HG02840 (cell line): ENCODE measurements around the gene NR1H2.
A peak's percentile ranks its signal among the peaks of the same experiment; 100 is the strongest.
"Not testable (repeated sequence)": the region's sequence is repeated elsewhere in the genome, so short reads cannot be mapped to it uniquely, and the experiment has no call there.

ENCODE experiments used
- ATAC-seq: cut with Tn5 transposase; IDR thresholded peaks from one replicate; pipeline ENCODE4 v1.9.1; 2021; ENCODE audit warnings: mild to moderate bottlenecking, moderate library complexity, moderate number of reproducible peaks; ENCODE audit not compliant: unreplicated experiment, low FRiP score

NR1H2 gene

DNA sequence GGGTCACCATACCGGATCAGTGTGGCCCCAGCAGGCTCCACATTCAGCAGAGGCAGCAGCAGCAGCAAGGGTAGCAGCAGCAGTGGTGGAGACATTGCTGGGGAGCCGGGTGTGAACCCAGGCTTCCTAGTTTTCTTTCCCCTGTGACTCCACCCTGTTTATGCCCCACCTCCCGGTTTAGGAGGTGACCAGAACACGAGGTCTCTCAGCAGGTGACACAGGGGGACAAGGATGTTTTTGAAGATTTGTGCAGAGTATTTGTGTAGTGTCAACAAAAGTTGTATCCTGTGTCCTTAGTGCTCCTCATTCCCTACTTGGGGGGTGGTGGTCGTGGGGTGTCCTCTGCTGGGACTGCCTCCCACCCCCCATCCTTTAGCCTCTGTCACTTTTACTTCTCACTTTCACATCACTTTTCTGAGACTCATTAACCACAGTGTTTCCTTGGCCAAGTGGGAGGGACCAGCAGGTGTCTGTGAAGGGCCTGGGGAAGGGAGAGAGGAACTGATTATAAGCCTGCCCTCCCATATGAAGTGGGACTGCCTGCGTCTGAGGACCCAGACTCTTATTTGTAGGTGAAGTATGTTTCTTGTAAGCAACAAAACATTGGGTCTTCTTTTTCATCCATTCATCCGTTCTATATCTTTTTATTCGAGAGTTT is 31.5 kb upstream of the NR1H2 start:
- ATAC-seq, result no peak

DNA sequence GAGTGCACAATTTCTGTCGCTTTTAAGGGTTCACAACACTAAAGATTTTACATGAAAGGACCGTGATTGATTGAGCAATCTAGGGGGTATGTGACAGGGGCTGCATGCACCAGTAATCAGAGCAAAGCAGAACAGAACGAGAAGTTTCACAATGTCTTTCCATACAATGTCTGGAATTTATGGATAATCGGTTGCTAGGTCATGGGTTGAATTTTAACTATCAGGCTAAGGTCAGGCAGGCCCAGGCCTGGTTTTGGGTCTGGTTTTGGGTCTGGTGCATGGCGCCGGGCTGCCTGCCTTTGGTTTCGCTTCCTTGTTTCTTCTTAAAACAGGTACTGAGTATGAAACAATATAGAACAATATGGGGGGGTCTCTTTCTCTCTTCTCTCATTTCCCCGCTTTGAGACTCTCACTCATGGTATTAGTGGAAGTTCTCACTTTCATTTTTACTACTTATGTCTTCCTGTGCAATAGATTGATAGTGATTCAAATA is 29.1 kb upstream of the NR1H2 start:
- not testable (repeated sequence) for ATAC-seq

DNA sequence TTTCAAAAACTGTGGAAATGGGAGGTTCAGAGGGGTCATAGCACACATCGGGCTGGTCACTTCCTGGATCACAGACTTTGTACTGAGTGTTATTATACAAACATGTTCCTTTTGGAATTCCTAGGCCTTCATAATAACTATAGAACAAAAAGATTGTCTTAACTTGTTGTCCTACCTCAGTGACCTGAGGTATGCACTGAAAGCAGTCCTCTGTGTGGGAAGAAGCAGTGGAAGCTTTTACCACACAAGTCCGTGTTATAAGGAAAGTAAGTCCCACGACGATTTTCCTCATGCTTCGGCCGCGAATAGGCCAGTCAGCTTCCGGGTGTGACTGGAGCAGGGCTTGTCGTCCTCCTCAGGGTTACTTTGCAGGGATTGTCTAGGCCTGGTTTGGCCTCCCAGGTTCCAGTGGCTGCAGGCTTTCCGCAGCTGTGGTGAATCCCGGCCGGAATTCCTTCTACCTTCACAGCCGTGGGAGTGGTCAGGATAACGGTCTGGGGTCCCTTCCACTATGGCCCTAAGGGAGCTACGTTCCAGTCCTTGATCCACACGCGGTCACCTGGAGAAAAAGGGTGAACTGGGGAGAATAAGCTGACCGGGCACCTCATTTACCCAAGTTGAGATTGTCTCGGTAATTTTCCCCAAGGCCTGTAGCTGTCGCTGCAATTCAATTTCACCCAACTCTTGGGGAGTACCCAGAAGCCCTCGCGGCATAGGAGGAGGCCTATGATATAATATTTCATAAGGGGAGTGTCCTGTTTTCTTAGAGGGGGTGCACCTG is 26.8 kb upstream of the NR1H2 start:
- ATAC-seq, result no peak

DNA sequence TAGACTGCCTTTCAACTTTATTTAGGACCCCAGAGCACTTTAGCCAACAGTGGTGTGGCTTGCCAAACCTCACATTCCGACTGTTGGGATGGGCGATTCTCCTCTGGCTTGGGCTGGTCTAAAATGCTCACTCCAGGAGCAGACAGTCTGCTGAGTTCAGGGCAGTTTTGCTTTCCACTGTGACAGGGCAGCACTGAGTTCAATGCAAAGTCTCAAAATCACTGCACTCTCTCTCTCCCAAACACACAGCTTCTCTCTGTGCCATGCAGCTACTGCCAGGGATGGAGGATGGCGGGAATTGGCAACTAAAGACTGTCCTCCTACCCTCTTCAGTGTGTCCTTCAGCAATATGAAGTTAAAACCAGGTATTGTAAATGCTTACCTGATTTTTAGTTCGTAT is 24.0 kb upstream of the NR1H2 start:
- ATAC-seq, result no peak

DNA sequence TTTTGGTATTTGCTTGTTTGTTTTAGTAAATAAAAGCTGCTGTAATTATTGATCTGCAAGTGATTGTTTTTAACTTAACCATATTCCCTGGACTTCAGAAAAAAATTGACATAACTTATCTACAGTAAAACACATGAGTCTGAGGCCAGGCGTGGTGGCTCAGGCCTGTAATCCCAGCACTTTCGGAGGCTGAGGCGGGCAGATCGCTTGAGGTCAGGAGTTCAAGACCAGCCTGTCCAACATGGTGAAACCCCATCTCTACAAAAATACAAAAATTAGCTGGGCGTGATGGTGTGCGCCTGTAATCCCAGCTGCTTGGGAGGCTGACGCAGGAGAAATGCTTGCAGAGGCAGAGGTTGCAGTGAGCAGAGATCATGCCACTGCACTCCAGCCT is 22.8 kb upstream of the NR1H2 start:
- ATAC-seq, result not testable (repeated sequence)

DNA sequence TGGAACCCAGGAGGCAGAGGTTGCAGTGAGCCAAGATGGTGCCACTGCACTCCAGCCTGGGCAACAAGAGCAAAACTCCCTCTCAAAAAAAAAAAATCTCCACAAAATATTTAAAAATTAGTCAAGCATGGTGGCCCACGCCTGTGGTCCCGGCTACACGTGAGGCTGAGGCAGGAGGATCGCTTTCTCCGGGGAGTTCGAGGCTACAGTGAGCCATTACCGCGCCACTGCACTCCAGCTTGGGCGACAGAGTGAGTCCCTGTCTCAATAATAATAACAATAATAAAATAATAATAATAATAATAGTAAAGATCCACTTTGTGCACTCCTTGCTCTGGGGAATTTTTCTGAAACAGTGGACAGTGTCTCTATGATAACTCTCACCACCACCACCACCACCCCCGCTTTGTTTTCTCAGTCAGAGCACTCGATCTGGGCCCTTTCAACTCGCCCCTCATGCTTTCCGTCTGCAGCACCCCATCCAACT is 19.5 kb upstream of the NR1H2 start:
- ATAC-seq, result no peak

DNA sequence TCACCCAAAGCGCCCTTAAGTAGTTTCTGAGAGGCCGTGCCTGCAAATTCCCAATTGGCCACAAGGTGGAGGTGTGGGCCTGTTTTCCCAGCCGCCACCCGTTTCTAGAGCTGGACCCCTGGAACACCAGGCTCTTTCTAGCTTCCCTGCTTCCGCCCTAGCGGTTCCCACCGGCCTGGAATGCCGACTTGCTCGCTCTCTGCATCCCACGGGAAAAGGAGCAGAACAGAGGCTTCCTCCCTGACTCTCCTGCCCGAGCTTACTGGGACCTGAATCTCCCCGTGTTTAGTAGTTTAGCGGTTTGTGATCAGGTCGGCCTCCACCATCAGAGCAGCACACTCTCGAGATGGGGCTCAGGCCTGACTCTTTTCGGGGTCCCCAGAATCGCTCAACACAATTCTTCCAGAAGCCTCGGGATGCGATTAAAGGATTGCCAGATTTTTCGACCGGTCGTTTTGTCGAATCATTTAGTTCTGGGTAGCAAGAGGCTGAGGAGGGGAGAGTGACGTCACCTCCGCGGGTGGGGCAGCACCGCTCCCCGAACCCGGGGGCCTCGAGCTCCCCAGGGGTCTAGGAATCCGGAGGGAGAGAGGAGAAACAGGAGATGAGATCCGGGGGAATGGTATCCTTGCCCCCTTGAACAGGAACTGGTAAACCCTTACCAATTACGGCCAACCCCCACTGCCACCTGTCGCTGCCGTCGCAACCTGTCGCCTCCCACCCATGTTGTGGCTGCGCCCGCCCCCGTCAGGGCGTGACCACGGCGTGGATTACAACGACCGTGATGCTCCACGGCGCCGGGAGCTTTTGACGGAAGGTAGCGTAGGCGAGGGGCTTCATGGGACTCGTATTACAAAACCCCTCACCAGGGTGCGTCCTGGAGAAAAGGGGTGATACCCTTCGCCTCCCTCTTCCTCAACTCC is 18.8 kb upstream of the NR1H2 start:
- ATAC-seq, result peak; percentile 50

DNA sequence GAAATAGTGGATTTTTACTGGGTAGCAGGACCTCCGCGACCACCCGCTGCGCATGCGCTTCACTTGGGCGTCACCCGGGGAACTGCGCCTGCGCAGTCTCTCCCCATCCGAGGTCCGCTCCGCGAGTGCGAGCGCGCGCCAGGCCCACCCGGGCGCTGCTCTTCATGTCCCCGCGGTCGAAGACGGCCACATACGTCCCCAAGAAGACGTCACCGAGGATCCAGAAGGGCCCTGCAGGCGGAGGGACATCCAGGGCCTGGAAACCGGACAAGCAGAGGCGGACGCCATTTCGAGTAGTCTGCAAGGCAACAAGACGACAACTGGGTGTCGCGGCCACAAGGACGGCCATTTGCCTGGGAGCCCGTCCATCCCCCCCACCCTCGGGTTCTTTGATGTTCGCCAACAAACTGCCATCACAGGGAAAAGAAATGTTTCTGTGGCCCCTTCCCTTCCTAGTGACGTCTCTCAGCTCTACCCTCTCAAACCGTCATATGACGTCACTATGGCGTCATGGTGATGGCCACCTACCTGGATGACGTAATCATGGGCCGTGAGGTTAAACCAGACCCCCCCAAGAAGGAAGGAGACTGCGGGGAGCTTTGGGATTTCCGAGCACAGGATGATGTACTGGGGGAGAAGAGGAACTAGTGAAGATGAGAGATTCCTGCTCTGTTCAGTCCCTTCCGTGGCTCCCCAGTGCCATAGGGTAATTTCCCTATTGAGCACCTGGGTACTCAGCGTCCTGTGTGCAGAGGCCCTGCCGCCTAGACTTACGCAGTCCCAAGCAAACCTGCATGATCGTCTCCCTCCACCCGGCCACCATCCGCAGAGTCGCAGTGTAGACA is 17.6 kb upstream of the NR1H2 start:
- no peak for ATAC-seq

DNA sequence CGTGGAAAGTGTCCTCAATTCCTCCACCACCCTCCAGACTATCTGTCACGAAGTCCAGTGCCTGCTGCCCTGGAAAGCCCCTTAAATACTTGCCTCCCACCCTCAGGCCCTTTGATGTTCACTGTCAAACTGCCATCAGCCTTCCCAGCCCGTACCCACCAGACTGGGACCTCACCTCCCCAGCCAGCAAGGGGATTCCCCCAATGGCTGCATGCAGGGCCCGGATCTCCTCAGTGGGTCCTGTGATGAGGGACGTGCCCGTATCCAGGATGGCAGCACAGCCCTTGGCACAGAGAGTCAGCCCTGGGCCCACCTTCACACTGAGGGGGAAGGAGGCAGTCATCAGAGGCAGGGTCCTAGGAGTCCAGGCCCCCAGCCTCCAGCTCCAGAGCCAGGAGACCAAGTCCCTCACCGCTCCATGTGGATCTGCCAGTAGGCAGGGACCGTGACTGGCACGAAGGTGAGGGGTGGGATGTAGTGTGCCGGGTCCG is 16.9 kb upstream of the NR1H2 start:
- no peak for ATAC-seq

DNA sequence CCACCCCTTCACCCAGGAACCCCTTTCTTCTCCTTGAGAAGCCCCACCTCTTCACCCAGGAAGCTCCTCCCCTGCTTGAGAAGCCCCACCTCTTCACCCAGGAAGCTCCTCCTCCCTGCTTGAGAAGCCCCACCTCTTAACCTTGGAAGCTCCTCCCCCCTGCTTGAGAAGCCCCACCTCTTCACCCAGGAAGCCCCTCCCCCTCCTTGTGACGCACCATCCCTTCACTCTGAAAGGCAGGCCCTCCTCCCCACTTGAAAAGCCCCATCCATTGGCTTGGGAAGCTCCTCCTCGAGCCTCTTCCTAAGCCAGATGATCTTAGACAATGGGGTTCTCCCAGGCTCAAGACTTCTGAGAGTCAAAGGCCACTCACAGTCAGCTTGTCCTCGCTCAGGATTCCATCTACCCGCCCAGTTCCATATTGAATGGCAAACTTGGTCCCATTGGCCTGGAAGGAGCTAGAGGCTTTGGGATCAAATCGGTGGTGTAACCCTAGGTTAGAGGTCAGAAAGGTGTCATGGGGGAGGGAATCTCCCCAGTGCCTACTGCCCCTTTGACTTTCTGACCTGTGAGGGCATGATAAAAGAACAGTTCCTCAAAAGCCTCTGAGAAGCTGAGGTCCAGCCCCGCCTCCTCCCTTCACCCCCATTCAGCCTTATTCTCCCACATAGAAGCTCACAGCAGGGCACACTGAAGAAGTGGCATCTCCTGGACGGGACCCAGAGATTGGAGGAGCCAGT is 14.8 kb upstream of the NR1H2 start:
- no peak for ATAC-seq

DNA sequence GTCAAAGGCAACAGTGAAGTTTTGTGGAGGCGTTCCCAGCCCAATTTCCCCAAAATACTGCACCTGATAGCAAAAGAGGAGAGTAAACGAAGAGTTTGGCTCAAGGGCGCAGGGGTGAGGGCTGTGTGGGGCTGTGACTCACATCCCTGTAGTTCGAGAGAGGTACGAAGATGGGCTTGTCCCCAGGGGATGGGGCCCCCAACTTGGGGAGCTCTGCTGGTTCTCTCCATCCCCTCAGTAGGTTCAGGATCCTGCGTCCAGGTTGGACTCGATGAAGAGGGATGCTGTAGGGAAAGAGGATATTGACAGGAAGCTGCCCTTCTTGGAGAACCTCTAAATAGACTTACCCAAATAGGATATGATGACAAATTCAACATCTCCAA is 14.2 kb upstream of the NR1H2 start:
- ATAC-seq, result no peak

DNA sequence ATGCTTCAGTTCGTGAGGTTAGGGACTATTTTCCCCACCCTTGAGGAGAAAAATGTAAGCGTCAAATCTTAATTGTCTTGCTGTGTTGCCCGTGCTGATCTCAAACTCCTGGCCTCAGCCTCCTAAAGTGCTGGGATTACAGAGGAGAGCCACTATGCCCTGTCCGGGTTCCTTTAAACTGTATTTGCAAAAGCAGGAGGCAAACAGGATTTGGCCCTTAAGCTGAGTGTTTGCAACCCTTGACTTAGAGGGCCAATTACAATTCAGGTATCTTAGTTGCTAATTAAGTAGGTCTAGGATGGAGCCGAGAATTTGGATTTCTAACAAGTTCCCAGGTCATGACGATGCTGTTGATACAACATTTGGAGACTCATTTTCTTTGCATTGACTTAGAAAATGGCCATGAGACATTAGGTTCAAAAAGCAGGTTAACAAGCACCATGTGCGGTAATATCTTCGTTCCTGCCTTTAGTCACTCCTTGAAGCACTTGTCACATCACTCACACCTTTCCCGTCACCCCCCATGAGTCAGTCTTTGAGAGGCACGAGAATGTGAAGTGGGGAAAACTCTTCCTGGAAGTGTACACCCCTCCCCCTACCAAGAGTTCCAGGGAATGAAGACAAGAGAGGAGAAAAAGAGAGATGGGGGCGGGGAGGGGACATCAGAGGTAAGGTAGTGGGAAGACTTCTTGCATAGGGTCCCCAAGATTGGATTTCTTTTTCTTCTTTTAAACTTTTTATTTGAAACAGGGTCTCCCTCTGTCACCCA is 13.4 kb upstream of the NR1H2 start:
- no peak for ATAC-seq

DNA sequence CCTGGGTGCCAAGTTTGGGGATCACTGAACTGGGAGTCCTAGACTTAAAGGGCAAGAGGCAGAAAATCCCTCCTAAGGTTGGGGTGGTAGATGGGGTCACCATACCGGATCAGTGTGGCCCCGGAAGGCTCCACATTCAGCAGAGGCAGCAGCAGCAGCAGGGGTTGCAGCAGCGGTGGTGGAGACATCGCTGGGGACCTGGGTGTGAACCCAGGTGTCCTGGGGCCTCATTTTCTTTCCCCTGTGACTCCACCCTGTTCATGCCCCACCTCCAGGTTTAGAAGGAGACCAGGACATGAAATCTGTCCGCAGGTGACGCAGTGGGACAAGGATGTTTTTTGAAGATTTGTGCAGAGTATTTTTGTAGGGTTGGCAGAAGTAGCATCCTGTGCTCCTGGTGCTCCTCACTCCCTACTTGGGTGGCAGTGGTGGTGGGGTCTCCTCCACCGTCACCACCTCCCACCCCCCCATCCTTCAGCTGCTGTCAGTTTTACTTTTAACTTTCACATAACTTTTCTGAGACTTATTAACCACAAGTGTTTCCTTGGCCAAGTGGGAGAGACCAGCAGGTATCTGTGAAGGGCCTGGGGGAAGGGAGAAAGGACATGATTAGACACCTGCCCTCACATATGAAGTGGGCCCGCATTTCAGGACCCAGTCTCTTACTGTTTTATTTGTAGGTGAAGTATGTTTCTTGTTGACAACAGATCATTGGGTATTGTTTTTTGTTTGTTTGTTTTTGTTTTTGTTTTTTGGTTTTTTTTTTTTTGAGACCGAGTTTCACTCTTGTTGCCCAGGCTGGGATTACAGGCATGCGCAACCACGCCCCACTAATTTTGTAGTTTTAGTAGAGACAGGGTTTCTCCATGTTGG is 10.6 kb upstream of the NR1H2 start, which contains the start of gene NAPSA:
TSS of gene NAPSA (minus strand) at position 206 of the 873 bp plus-strand sequence. CDS start at position 188, 18 bp downstream.
- no peak for ATAC-seq

DNA sequence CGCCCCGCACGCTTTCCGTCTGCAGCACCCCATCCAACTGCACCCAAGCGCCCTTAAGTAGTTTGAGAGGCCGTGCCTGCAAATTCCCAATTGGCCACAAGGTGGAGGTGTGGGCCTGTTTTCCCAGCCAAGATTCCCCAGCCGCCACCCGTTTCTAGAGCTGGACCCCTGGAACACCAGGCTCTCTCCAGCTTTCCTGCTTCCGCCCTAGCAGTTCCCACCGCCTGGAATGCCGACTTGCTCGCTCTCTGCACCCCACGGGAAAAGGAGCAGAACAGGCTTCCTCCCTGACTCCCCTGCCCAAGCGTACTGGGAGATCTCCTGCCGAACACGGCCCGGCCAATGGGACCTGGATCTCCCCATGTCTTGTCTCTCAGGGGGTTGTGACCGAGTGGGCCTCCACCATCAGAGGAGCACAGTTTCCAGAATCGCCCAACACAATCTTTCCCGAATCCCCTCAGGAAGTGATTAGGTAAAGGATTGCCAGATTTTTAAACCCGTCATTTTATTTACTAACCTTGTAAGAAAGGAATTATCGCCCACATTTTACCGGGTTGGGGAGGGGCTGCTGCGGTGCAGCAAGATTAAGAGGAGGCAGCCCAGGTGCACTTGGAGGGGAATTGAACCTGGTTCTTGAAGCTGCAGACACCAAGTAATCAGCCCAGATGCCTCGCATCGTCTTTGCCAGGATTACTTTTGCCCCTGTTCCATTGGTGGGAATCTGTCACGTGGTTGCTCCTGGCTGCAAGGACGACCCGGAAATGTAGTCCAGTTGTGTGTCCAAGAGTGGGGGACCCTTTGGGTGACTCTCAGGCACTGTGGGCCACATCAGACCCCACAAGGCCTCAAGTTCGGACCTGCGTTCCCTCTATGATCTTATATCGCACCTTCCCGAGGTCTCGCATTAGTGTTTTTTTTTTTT is 7.3 kb upstream of the NR1H2 start:
- peak; percentile 48 for ATAC-seq

DNA sequence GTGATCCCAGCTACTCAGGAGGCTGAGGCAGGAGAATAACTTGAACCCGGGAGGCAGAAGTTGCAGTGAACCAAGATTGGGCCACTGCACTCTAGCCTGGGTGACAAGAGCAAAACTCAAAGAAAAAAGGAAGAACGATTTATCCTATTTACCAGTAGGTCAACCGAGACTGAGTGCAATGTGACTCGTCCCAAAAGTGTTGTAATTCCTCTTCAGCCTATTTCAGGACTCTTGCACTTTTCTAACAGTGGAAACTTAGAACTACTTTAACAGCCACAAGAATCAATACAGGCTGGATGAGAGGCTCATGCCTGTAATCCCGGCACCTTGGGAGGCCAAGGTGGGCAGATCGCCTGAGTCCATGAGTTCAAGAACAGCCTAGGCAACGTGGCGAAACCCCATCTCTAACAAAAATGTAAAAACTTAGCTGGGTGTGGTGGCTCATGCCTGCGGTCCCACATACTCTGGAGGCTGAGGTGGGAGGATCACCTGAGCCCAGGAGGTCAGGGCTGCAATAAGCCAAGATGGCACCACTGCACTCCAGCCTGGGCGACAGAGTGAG is 4.3 kb upstream of the NR1H2 start:
- no peak for ATAC-seq

DNA sequence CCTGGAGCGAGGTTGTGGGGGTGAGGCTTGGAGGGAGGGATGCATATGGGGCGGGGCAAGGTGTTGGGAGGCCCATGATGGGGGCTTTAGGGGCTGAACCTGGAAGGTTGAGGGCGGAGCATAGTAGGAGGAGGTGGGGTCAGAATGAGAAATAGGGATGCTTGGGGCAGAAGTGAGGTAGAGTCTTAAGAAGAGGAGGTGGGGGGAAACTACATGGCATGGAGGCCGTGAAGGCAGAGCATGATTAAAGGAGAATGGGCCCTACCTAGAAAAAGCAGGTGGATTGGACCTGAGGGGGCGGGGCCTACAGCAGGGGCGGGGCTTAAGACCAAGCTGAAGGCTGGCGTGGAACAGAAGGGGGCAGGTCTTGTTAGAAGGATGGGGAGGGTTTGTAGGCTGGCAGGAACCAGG is 799 bp downstream of the NR1H2 start:
- ATAC-seq, result no peak
